HG03103 (cell line): ENCODE results near the gene GRK1.
"Not testable (repeated sequence)": the region's sequence is repeated elsewhere in the genome, so short reads cannot be mapped to it uniquely, and the experiment has no call there.

Experiments
- ATAC-seq: cut with Tn5 transposase; IDR thresholded peaks from one replicate; pipeline ENCODE4 v1.9.1; 2021; ENCODE audit warnings: low read depth; ENCODE audit not compliant: unreplicated experiment

Gene GRK1

DNA sequence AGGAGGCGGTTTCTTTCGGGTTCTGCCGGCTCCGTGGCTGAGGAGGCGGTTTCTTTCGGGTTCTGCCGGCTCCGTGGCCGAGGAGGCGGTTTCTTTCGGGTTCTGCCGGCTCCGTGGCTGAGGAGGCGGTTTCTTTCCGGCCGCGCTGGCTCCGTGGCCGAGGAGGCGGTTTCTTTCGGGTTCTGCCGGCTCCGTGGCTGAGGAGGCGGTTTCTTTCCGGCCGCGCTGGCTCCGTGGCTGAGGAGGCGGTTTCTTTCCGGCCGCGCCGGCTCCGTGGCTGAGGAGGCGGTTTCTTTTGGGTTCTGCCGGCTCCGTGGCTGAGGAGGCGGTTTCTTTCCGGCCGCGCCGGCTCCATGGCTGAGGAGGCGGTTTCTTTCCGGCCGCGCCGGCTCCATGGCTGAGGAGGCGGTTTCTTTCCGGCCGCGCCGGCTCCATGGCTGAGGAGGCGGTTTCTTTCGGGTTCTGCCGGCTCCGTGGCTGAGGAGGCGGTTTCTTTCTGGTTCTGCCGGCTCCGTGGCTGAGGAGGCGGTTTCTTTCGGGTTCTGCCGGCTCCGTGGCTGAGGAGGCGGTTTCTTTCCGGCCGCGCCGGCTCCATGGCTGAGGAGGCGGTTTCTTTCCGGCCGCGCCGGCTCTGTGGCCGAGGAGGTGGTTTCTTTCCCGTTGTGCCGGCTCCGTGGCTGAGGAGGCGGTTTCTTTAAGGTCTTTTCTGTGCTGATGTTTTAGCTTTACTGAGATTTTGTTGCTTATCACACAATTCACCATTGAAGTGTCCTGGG, 85.4 kb downstream of the GRK1 start:
- ATAC-seq: not testable (repeated sequence)

DNA sequence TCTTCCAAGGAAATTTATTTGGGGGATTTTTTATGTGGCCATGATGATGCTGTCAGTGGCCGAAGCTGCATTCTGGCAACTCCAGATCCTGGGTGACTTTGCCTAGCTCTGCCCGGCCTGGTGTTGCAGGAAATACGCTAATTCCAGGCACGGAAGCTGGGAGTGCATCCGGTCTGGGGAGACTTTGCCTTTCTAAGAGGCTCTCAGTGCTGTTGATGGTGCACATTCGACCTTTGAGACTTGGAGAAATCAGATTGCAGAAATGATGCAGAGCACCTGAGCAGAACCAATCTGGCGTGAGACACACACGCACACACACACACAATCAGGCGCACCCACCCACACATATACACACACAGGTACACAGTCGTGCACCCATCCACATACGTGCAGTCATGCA, 86.2 kb downstream of the GRK1 start:
- no peak for ATAC-seq

- ATAC-seq: no peak
These were observed 87.2 kb downstream of the GRK1 start for GRCh38 chr13:113754242-113754641.

DNA sequence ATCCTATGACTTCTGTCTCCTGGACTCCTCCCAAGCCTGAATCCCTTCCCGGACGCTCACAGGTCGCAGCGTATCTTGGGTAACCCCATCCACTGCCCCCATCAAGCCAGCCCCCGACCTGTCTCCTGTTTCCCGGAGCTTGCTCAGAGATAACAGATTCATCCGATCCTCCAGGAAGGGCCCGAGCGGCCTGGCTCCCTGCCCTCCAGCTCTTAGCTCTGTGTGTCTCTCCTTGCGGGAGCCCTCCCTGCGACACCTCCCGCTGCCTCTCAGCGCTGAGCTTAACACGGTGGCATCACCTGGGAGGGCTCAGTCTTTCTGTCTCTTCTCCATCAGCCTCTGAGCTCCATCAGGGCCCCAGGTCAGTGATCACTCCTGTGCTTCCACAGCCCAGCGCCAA, 87.7 kb downstream of the GRK1 start:
- ATAC-seq: no peak

DNA sequence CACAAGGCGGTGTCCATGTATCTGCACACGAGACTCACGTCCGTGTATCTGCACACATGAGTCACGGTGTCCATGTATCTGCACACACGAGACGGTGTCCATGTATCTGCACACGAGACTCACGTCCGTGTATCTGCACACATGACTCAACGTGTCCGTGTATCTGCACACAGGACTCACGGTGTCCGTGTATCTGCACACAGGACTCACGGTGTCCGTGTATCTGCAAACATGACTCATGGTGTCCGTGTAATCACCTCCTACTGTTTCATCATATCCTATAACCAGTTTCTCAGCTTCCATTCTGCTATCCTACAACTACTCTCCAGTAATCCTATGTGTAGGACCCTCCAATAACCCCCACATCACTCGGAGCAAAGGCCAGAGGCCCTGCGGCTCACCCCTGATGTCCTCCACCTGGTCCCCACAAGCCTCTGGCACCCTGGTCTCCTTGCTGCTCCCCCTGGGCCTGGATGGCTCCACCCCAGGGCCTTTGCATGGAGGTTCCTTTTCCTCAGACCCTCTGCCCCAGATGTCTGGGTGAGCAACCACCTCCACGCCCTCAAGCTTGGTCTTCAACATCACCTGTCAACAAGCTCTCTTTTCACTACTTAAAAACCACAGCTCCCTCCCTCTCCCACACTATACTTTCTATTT, 89.5 kb downstream of the GRK1 start:
- ATAC-seq: no peak

GRCh38 chr13:113758651-113759524, 91.9 kb downstream of the GRK1 start, which contains the start of gene TMEM255B:
TMEM255B (plus strand) TSS chr13:113759226; CDS start chr13:113759270, 44 bp downstream.
- ATAC-seq: peak; percentile 74

DNA sequence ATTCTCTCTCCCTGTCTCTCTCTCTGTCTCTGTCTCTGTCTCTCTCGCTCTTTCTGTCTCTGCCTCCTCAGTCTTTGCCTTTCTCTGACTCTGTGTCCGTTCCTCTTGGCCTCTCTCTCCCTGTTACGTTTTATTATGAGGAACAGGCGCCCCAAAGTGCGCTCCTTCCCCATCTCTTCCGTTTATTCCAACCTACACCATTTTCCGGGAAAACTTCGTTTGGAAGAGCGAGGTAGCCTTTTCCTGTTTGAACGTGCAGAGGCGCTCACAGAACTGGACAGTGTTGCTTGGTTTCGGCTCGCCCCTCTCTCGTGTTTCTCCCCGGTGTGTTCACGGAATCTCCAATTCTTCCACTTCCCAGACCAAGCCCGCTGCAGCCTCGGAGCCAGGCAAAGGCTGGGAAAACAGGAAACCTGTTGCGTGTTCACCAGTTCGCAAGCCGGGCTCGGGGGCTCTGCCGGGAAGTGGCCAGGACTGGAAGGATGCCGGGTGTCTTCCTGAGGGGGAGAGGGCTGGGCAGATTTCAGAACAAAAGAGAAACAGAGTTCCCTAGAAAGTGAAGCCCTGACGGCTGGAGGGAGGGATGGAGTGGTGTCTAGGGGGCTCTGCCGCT, 92.6 kb downstream of the GRK1 start:
- ATAC-seq: no peak

GRCh38 chr13:113761136-113761535, 94.1 kb downstream of the GRK1 start:
- no peak for ATAC-seq

- ATAC-seq: no peak
These were observed 95.1 kb downstream of the GRK1 start for GRCh38 chr13:113762075-113762474.

- no peak for ATAC-seq
These were observed 95.5 kb downstream of the GRK1 start for GRCh38 chr13:113762538-113762937.

GRCh38 chr13:113763254-113763653, 96.2 kb downstream of the GRK1 start:
- ATAC-seq: no peak

GRCh38 chr13:113763961-113764792, 97.2 kb downstream of the GRK1 start:
- ATAC-seq: no peak

- ATAC-seq: no peak
These were observed 98.0 kb downstream of the GRK1 start for GRCh38 chr13:113764793-113765563.

DNA sequence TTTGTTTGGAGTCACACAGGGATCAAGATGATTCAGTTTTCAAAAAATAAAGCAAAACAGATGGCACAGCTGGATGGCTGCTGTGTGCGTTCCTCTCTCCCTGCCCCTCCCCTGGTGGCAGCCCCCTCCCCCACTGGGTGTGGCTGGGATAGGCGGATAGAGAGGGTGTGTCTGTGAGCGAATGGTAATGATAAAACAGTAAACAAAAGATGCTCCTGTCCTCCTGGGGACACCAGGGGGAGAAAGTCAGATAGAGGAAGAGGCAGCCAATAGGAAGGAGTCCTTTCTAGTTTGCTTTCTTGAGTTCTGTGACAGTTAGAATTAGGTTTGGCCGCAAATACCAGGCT, 98.5 kb downstream of the GRK1 start:
- ATAC-seq: no peak

DNA sequence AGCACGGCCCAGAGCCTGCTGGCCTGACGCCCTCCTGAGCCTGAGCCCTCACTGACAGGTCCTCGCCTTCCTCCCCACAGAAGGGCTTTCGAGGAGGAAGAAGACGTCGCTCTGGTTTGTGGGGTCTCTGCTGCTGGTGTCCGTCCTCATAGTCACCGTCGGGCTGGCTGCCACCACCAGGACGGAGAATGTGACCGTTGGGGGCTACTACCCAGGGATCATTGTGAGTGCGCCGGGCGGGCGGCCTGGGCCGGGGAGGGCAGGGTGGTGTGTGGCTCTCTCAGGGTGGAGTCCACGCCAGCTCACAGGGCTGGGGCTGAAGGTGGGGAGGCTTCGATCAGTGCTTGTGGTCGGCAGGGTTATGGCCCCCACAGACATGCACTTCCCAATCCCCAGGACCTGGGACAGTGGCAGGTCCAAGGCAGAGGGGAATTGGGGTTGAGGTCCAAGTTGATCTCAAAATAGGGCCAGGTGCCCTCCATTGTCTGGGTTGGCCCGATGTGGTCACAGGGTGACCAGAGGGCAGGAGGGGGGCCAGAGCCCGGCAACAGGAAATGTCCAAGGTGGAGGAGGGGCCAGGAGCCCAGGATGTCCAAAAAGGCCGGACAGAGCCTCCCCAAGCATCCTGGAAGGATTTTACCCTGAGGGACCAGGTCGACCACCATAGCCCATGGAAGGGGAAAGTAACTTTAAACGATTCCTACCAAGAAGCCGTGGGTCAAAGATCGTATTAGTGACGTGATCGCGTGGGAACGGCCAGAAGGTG, 99.2 kb downstream of the GRK1 start:
- ATAC-seq: no peak

GRCh38 chr13:113767366-113767765, 100.3 kb downstream of the GRK1 start:
- no peak for ATAC-seq

DNA sequence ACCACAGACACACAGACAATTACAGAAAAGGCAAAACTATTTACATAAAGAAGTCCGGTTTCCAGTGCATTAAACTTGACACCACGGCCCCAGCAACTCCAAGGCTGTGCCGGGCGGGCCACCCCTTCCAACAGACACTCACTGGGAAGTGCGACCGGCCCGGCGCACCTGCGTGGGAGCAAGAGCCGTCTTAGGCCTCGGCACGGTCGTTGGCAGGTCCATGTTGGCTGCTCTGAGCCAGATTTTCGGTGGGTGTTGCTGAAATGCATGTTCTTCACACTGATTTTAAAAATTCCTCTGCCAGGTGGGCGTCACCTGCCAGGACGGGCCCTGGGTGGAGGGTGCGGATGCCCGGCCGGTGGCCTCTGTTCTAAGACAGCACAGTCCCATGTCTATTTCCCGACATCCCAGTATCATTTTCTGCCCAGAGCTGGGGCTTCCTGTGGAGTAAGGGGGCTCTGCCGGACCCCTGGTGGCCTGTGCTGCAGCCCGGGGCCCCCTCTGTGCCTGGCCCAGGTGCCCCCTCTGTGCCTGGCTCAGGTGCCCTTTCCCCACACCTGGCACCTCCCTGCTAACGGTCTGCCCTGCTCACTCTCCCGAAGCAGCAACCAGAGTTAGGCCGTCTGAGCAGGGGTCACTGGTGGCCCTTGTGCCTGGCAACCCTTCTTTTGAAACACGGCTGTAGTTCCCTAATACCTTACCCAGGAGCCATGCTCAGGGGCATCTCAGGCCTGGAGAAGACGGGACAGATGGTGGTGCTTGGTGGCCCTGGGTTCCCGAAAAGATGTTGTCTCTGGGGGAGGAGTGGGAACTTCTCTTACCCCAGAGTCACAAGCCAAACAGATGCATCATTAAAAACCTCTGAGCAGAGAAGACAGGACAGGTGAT, 101.2 kb downstream of the GRK1 start:
- no peak for ATAC-seq

DNA sequence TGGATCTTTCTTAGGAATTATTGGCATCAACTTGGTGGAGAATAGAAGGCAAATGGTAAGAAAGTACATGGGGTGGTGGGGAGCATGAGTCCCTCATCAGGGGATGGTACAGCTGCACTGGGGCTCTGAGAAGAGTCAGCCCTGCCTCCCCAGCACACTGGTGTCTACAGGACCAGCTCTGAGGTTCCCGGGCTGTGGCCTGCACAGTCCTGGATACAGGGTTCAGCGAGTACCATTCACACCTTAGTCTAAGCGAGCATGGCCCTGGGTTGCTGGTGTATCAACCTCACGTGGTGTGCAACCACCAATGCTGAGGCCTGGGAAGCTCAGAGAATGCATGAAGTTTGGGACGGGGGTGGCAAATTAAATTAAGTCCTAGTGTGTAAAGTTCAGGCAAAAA, 102.1 kb downstream of the GRK1 start:
- ATAC-seq: no peak
